GM12878 (cell line): ENCODE data around the gene TCP11L1. TPM values are rescaled to one million over a fixed set of nuclear protein-coding genes. Genes with fewer than 3 reads are reported as not detected.
A peak's percentile ranks its signal among the peaks of the same experiment; 100 is the strongest.

Source experiments
- BACH1 ChIP-seq: fragments of 450-650 bp; IDR thresholded peaks from 2 replicates; pipeline ENCODE4 v1.6.1; 2017; ENCODE audit warnings: mild to moderate bottlenecking, borderline replicate concordance
- BRCA1 ChIP-seq: IDR thresholded peaks from 2 replicates; pipeline ENCODE4 v1.6.1; 2011; ENCODE audit warnings: low read depth, low read length, improper control_type of control experiment
- EGR1 ChIP-seq, 2 experiments: IDR thresholded peaks; 1 replicate in 1 of 2; 2 replicates in 1 of 2; pipeline ENCODE4 v1.6.1; 2011 to 2012; ENCODE audit warnings: low read depth in 2 of 2, low read length in 2 of 2, borderline replicate concordance in 1 of 2, mild to moderate bottlenecking in 1 of 2, moderate library complexity in 1 of 2
- FOS ChIP-seq: IDR thresholded peaks from 3 replicates; pipeline ENCODE4 v1.6.1; 2011; ENCODE audit warnings: borderline replicate concordance; ENCODE audit not compliant: insufficient read length; ENCODE audit errors: extremely low read depth
- IKZF1 ChIP-seq: fragments of 450-650 bp; conservative IDR thresholded peaks from 2 replicates; pipeline ENCODE4 v1.6.1; 2017; ENCODE audit warnings: antibody characterized with exemption, mild to moderate bottlenecking
- PAX5 ChIP-seq: IDR thresholded peaks from 2 replicates; pipeline ENCODE4 v1.6.1; 2011; ENCODE audit warnings: low read depth, low read length, borderline replicate concordance
- POU2F2 ChIP-seq: IDR thresholded peaks from 3 replicates; pipeline ENCODE4 v1.6.1; 2011; ENCODE audit warnings: low read depth, mild to moderate bottlenecking, low read length, borderline replicate concordance
- SP1 ChIP-seq: IDR thresholded peaks from one replicate; pipeline ENCODE4 v1.6.1; 2011; ENCODE audit warnings: low read depth, low read length
- TAF1 ChIP-seq: IDR thresholded peaks from 2 replicates; pipeline ENCODE4 v1.6.1; 2011; ENCODE audit warnings: mild to moderate bottlenecking, low read depth, low read length, borderline replicate concordance
- TCF12 ChIP-seq: IDR thresholded peaks from 2 replicates; pipeline ENCODE4 v1.6.1; 2011; ENCODE audit warnings: low read depth, mild to moderate bottlenecking, low read length
- TCF7 ChIP-seq: IDR thresholded peaks from 2 replicates; pipeline ENCODE4 v1.6.1; 2014; ENCODE audit warnings: antibody characterized with exemption, borderline replicate concordance
- YY1 ChIP-seq: IDR thresholded peaks from 2 replicates; pipeline ENCODE4 v1.6.1; 2011; ENCODE audit warnings: low read depth, mild to moderate bottlenecking, low read length
- ZNF24 ChIP-seq: fragments of 450-650 bp; IDR thresholded peaks from 2 replicates; pipeline ENCODE4 v1.6.1; 2017; ENCODE audit warnings: antibody characterized with exemption, mild to moderate bottlenecking
- polyA plus RNA-seq, 11 experiments: library from polyadenylated mRNA; depleted of rRNA in 4 of 11; unstranded in 6 of 11; stranded (reverse) in 5 of 11; fragments of >200 nt; fragmentation: Nextera tagmentation in 4 of 11; fragmentation: Illumina TruSeq in 1 of 11; extraction: Ambion mirVana in 4 of 11; extraction: Trizol in 1 of 11; gene quantifications; 1 replicate in 1 of 11; 2 replicates in 10 of 11; pipeline versions ENCODE4 v1.2.1 to v1.2.3, GENCODE V29; 2011 to 2016; ENCODE audit warnings: inconsistent platforms in 2 of 11, missing spikeins in 2 of 11, low read depth in 1 of 11
- total RNA-seq, 4 experiments: library from RNA; depleted of rRNA in 3 of 4; stranded (reverse); fragments of >200 nt in 3 of 4; fragmentation: Illumina TruSeq in 1 of 4; extraction: Trizol in 1 of 4; gene quantifications; 2 replicates each; pipeline versions ENCODE4 v1.2.1 to v1.2.3, GENCODE V29; 2013 to 2021
- TF ChIP-seq, protein P1 (sequence below): fragments of 450-650 bp; IDR thresholded peaks from 2 replicates; pipeline ENCODE4 v1.6.1; 2017; ENCODE audit warnings: mild to moderate bottlenecking, low read depth, inconsistent platforms; ENCODE audit not compliant: poor library complexity, severe bottlenecking
- TF ChIP-seq, protein P2 (sequence below): fragments of 450-650 bp; conservative IDR thresholded peaks from 2 replicates; pipeline ENCODE4 v1.6.1; 2017; ENCODE audit warnings: mild to moderate bottlenecking, moderate library complexity
- TF ChIP-seq, protein P3 (sequence below): fragments of 450-650 bp; IDR thresholded peaks from 2 replicates; pipeline ENCODE4 v1.6.1; 2016; ENCODE audit warnings: mild to moderate bottlenecking
- TF ChIP-seq, protein P4 (sequence below): IDR thresholded peaks from 2 replicates; pipeline ENCODE4 v1.6.1; 2011; ENCODE audit warnings: low read depth, mild to moderate bottlenecking, low read length, moderate library complexity, borderline replicate concordance; ENCODE audit errors: extremely low read depth
- TF ChIP-seq, protein P5 (sequence below): IDR thresholded peaks from 2 replicates; pipeline ENCODE4 v1.6.1; 2012; ENCODE audit warnings: mild to moderate bottlenecking, low read depth, low read length
- TF ChIP-seq, protein P6 (sequence below): fragments of 450-650 bp; IDR thresholded peaks from 2 replicates; pipeline ENCODE4 v1.6.1; 2017; ENCODE audit warnings: borderline replicate concordance

TCP11L1 gene
- total and polyA plus RNA-seq, 10 of the 15 experiments (the other 5 are each of a cell fraction or from before 2014, with no cell fraction given), result 5.3 to 15.7 (median 13.0) TPM

DNA sequence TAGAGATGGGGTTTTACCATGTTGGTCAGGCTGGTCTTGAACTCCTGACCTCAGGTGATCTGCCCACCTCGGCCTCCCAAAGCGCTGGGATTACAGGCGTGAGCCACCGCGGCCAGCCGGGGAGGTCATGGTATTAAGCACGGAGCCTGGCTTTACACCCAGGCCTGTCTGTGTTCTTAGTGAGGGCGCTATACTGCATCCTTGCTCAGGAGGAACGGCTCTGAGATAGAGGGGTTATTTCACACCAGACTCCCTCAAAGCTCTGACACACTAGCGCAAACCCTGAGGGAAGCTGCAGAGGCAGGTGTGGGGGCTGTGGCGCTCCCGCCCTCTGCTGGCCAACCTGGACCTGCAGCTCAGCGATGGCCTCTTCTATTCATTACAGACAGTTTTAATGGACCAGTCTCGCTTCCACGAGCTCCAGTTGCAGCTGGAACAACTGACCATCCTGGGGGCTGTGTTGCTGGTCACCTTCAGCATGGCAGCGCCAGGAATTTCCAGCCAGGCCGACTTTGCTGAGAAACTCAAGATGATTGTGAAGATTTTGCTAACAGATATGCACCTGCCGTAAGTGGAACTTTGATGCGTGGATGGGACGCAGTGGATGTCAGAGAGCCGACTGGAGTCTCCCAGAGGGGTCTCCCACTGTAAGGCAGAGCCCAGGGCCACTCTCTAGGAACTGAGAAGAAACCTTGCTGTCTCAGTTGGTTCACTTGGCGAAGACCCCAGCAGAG lies 26.2 kb downstream of the TCP11L1 start (continued):
- TF ChIP-seq, protein P1, sequence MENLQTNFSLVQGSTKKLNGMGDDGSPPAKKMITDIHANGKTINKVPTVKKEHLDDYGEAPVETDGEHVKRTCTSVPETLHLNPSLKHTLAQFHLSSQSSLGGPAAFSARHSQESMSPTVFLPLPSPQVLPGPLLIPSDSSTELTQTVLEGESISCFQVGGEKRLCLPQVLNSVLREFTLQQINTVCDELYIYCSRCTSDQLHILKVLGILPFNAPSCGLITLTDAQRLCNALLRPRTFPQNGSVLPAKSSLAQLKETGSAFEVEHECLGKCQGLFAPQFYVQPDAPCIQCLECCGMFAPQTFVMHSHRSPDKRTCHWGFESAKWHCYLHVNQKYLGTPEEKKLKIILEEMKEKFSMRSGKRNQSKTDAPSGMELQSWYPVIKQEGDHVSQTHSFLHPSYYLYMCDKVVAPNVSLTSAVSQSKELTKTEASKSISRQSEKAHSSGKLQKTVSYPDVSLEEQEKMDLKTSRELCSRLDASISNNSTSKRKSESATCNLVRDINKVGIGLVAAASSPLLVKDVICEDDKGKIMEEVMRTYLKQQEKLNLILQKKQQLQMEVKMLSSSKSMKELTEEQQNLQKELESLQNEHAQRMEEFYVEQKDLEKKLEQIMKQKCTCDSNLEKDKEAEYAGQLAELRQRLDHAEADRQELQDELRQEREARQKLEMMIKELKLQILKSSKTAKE, result no peak
- TF ChIP-seq IKZF1 (no peak; the same call in 1 of the 2 replicates), BACH1 (no peak), POU2F2 (no peak), FOS (no peak), SP1 (no peak), YY1 (peak; percentile 87), TAF1 (no peak), TCF7 (no peak), TCF12 (peak; percentile 56; the same call in 1 of the 2 replicates), BRCA1 (no peak), PAX5 (0 out of 2 replicates have a peak, but pooled peaks have one; percentile 16), EGR1 (IDR thresholded peaks at IDR 0.05; ENCODE audit: borderline replicate concordance in 1 of 2, low read depth in 2 of 2, low read length in 2 of 2) (no peak), ZNF24 (no peak)
- TF ChIP-seq, protein P2, sequence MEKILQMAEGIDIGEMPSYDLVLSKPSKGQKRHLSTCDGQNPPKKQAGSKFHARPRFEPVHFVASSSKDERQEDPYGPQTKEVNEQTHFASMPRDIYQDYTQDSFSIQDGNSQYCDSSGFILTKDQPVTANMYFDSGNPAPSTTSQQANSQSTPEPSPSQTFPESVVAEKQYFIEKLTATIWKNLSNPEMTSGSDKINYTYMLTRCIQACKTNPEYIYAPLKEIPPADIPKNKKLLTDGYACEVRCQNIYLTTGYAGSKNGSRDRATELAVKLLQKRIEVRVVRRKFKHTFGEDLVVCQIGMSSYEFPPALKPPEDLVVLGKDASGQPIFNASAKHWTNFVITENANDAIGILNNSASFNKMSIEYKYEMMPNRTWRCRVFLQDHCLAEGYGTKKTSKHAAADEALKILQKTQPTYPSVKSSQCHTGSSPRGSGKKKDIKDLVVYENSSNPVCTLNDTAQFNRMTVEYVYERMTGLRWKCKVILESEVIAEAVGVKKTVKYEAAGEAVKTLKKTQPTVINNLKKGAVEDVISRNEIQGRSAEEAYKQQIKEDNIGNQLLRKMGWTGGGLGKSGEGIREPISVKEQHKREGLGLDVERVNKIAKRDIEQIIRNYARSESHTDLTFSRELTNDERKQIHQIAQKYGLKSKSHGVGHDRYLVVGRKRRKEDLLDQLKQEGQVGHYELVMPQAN, result 0 out of 2 replicates have a peak, but pooled peaks have one; percentile 24
- TF ChIP-seq, protein P3, sequence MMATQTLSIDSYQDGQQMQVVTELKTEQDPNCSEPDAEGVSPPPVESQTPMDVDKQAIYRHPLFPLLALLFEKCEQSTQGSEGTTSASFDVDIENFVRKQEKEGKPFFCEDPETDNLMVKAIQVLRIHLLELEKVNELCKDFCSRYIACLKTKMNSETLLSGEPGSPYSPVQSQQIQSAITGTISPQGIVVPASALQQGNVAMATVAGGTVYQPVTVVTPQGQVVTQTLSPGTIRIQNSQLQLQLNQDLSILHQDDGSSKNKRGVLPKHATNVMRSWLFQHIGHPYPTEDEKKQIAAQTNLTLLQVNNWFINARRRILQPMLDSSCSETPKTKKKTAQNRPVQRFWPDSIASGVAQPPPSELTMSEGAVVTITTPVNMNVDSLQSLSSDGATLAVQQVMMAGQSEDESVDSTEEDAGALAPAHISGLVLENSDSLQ, result no peak
- TF ChIP-seq, protein P4, sequence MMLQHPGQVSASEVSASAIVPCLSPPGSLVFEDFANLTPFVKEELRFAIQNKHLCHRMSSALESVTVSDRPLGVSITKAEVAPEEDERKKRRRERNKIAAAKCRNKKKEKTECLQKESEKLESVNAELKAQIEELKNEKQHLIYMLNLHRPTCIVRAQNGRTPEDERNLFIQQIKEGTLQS, result no peak
- TF ChIP-seq, protein P5, sequence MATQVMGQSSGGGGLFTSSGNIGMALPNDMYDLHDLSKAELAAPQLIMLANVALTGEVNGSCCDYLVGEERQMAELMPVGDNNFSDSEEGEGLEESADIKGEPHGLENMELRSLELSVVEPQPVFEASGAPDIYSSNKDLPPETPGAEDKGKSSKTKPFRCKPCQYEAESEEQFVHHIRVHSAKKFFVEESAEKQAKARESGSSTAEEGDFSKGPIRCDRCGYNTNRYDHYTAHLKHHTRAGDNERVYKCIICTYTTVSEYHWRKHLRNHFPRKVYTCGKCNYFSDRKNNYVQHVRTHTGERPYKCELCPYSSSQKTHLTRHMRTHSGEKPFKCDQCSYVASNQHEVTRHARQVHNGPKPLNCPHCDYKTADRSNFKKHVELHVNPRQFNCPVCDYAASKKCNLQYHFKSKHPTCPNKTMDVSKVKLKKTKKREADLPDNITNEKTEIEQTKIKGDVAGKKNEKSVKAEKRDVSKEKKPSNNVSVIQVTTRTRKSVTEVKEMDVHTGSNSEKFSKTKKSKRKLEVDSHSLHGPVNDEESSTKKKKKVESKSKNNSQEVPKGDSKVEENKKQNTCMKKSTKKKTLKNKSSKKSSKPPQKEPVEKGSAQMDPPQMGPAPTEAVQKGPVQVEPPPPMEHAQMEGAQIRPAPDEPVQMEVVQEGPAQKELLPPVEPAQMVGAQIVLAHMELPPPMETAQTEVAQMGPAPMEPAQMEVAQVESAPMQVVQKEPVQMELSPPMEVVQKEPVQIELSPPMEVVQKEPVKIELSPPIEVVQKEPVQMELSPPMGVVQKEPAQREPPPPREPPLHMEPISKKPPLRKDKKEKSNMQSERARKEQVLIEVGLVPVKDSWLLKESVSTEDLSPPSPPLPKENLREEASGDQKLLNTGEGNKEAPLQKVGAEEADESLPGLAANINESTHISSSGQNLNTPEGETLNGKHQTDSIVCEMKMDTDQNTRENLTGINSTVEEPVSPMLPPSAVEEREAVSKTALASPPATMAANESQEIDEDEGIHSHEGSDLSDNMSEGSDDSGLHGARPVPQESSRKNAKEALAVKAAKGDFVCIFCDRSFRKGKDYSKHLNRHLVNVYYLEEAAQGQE, result no peak
- TF ChIP-seq, protein P6, sequence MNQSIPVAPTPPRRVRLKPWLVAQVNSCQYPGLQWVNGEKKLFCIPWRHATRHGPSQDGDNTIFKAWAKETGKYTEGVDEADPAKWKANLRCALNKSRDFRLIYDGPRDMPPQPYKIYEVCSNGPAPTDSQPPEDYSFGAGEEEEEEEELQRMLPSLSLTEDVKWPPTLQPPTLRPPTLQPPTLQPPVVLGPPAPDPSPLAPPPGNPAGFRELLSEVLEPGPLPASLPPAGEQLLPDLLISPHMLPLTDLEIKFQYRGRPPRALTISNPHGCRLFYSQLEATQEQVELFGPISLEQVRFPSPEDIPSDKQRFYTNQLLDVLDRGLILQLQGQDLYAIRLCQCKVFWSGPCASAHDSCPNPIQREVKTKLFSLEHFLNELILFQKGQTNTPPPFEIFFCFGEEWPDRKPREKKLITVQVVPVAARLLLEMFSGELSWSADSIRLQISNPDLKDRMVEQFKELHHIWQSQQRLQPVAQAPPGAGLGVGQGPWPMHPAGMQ, result no peak
